COLO668 (cell line): ENCODE measurements around the gene RASA2.
A peak's percentile ranks its signal among the peaks of the same experiment; 100 is the strongest.
"Not testable (repeated sequence)": the region's sequence is repeated elsewhere in the genome, so short reads cannot be mapped to it uniquely, and the experiment has no call there.

Experiments used
- DNase-seq: peaks from one replicate; lab custom pipeline; 2025; ENCODE audit not compliant: unreplicated experiment; lab: John Stamatoyannopoulos, UW

RASA2 gene

GRCh38 chr3:141455603-141456300, 31.1 kb upstream of the RASA2 start:
- DNase-seq, result no peak

GRCh38 chr3:141456301-141456625, 30.6 kb upstream of the RASA2 start:
- DNase-seq, result no peak

GRCh38 chr3:141457624-141458236, 29.1 kb upstream of the RASA2 start:
- DNase-seq, result no peak

- no peak for DNase-seq
These were observed 27.8 kb upstream of the RASA2 start for GRCh38 chr3:141459008-141459407.

- DNase-seq, result peak; percentile 75
These were observed 26.6 kb upstream of the RASA2 start for GRCh38 chr3:141460097-141460704.

GRCh38 chr3:141462176-141462859, 24.5 kb upstream of the RASA2 start:
- peak; percentile 47 for DNase-seq

GRCh38 chr3:141465221-141465620, 21.6 kb upstream of the RASA2 start:
- no peak for DNase-seq

- no peak for DNase-seq
These were observed 20.1 kb upstream of the RASA2 start for GRCh38 chr3:141466633-141467169.

- no peak for DNase-seq
These were observed 17.1 kb upstream of the RASA2 start for GRCh38 chr3:141469720-141470119.

- no peak for DNase-seq
These were observed 15.7 kb upstream of the RASA2 start for GRCh38 chr3:141471160-141471559.

- DNase-seq, result no peak
These were observed 10.8 kb upstream of the RASA2 start for GRCh38 chr3:141476033-141476432.

GRCh38 chr3:141477224-141477623, 9.6 kb upstream of the RASA2 start:
- DNase-seq, result peak; percentile 32

- no peak for DNase-seq
These were observed 8.7 kb upstream of the RASA2 start for GRCh38 chr3:141478139-141478538.

GRCh38 chr3:141478840-141479239, 8.0 kb upstream of the RASA2 start:
- not testable (repeated sequence) for DNase-seq

- no peak for DNase-seq
These were observed 4.4 kb upstream of the RASA2 start for GRCh38 chr3:141482245-141482922.

- no peak for DNase-seq
These were observed 2.0 kb upstream of the RASA2 start for GRCh38 chr3:141484701-141485287.

- no peak for DNase-seq
These were observed 959 bp upstream of the RASA2 start for GRCh38 chr3:141485641-141486495.

GRCh38 chr3:141486496-141486745, 406 bp upstream of the RASA2 start:
- no peak for DNase-seq

- DNase-seq, result peak; percentile 84
These were observed 860 bp downstream of the RASA2 start for GRCh38 chr3:141487521-141488252.
